AG09309 (cell line): ENCODE results near the gene NDUFB8.

ENCODE experiments used
- DNase-seq: peaks from one replicate; pipeline ENCODE4 v3.0.0-alpha.2; 2010; ENCODE audit warnings: low read depth
- H3K4me3 ChIP-seq: 2 replicates; pipeline ENCODE4 v1.5.1; 2011; ENCODE audit warnings: mild to moderate bottlenecking, low read depth, low read length, moderate library complexity; ENCODE audit not compliant: control insufficient read depth
- TF ChIP-seq, protein P1 (sequence below): IDR thresholded peaks from 2 replicates; pipeline ENCODE4 v1.5.1; 2011; ENCODE audit warnings: mild to moderate bottlenecking, low read depth, low read length, inconsistent platforms; ENCODE audit not compliant: insufficient read depth, control insufficient read depth; ENCODE audit errors: missing control alignments

NDUFB8 gene

GRCh38 chr10:100569687-100570481 is 40.2 kb upstream of the NDUFB8 start:
- TF ChIP-seq, protein P1, sequence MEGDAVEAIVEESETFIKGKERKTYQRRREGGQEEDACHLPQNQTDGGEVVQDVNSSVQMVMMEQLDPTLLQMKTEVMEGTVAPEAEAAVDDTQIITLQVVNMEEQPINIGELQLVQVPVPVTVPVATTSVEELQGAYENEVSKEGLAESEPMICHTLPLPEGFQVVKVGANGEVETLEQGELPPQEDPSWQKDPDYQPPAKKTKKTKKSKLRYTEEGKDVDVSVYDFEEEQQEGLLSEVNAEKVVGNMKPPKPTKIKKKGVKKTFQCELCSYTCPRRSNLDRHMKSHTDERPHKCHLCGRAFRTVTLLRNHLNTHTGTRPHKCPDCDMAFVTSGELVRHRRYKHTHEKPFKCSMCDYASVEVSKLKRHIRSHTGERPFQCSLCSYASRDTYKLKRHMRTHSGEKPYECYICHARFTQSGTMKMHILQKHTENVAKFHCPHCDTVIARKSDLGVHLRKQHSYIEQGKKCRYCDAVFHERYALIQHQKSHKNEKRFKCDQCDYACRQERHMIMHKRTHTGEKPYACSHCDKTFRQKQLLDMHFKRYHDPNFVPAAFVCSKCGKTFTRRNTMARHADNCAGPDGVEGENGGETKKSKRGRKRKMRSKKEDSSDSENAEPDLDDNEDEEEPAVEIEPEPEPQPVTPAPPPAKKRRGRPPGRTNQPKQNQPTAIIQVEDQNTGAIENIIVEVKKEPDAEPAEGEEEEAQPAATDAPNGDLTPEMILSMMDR: no peak
- no peak for DNase-seq
- no peak overlapping the region for H3K4me3 ChIP-seq

DNA sequence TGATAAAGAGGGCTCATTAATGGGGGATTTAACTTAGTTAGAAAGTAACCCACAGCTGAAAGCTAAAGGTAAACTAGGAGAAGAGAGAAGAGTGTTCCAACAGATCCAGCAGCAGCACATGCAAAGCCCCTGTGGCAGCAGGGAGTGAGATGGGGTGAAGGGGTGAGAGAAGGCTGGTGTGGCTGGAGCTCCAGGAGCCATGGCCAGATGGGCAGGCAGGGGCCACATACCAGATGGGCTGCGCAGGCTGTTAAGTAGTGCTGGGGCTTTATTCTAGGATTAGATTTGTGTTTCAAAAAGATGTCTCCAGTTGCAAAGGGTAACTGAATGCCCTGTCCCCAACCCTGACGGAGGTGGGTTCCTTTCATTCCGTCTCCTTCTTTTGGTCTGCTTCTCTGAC is 39.2 kb upstream of the NDUFB8 start:
- no peak for DNase-seq
- TF ChIP-seq, protein P1: no peak
- no peak overlapping the region for H3K4me3 ChIP-seq

DNA sequence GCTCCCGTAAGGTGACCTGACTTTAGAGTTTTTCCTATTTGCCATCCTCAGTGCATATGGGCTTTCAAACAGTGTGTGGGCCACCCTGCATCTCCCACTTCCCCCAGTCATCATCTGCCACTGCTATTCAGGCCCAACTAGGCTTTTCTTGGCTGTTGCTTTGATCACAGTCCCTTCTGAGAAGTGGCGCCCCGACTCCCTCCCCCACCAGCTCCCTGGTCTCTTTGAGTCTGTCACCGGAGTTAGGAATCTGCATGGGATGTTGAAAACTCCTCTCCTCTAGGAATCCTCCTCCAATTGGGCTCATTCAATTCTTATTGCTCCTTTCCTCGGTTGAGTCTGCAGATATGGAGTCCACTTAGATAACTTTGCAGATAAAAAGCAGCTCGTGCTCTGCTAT is 38.2 kb upstream of the NDUFB8 start:
- no peak overlapping the region for H3K4me3 ChIP-seq
- TF ChIP-seq, protein P1: no peak
- DNase-seq: no peak

DNA sequence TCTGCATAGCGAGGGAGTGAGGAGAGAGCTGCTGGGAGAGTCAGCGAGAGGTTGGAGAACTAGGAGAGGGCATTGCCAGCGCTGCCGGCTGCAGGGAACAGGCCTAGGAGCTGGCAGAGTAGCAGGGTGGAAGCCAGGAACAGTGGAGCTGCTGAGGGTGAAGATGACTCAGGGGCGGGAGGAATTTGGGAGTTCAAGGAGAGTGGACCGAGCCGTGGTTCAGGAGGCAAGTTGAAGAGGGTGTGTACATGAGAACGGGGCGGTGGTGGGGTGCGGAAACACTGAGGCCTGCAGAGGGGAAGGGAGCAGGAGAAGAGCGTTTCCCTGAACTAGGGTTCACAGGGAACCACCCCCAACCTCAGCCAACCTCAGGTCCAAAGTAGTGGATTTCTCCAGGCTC is 37.6 kb upstream of the NDUFB8 start:
- H3K4me3 ChIP-seq: no peak overlapping the region
- DNase-seq: no peak
- TF ChIP-seq, protein P1: no peak

GRCh38 chr10:100566561-100566960 is 36.9 kb upstream of the NDUFB8 start:
- TF ChIP-seq, protein P1: no peak
- DNase-seq: no peak
- no peak overlapping the region for H3K4me3 ChIP-seq

GRCh38 chr10:100565206-100565985 is 35.7 kb upstream of the NDUFB8 start:
- no peak for DNase-seq
- TF ChIP-seq, protein P1: no peak
- H3K4me3 ChIP-seq: no peak overlapping the region
